Vagina (tissue), 2 donors: ENCODE data around the gene C1orf141.

Experiments
- POLR2A ChIP-seq, 2 donors: fragments of 450-650 bp; IDR thresholded peaks; one replicate each; pipeline ENCODE4 v1.6.1; 2017; ENCODE audit warnings: antibody characterized with exemption in 2 of 2, mild to moderate bottlenecking in 2 of 2, moderate library complexity in 2 of 2
- TF ChIP-seq, protein P1 (sequence below), 3 experiments: fragments of 450-650 bp in 2 of 3; fragments of 200-600 bp in 1 of 3; sonication (generic) in 1 of 3; IDR thresholded peaks; one replicate each; pipeline ENCODE4 v1.5.1; 2017 to 2019; ENCODE audit warnings: antibody characterized with exemption in 3 of 3, mild to moderate bottlenecking in 2 of 3, moderate library complexity in 2 of 3

DNA sequence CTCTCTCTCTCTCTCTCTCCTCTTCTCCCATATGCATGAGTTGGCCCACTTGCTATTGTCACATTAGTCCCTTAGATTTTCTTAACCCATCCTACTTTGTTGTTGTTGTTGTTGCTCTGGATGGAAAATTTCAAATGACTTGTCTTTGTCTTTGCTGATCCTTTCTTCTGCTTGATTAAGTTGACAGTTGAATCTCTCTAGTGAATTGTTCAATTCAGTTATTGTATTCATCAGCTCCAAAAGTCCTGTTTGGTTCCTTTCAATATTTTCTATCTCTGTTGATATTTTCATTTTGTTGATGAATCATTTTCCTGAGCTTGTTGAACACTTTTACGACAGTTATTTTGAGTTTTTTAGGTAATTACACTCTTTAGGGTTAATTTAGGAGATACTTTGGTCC is 62.0 kb downstream of the C1orf141 start:
- TF ChIP-seq, protein P1, sequence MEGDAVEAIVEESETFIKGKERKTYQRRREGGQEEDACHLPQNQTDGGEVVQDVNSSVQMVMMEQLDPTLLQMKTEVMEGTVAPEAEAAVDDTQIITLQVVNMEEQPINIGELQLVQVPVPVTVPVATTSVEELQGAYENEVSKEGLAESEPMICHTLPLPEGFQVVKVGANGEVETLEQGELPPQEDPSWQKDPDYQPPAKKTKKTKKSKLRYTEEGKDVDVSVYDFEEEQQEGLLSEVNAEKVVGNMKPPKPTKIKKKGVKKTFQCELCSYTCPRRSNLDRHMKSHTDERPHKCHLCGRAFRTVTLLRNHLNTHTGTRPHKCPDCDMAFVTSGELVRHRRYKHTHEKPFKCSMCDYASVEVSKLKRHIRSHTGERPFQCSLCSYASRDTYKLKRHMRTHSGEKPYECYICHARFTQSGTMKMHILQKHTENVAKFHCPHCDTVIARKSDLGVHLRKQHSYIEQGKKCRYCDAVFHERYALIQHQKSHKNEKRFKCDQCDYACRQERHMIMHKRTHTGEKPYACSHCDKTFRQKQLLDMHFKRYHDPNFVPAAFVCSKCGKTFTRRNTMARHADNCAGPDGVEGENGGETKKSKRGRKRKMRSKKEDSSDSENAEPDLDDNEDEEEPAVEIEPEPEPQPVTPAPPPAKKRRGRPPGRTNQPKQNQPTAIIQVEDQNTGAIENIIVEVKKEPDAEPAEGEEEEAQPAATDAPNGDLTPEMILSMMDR (IDR thresholded peaks at IDR 0.05): no peak
- no peak for TF ChIP-seq POLR2A (IDR thresholded peaks at IDR 0.05)
